Keratinocyte (primary cell): ENCODE data around the gene HIP1.

Experiments
- EZH2 ChIP-seq: IDR thresholded peaks from one replicate; pipeline ENCODE4 v1.6.1; 2012; ENCODE audit warnings: inconsistent platforms, mild to moderate bottlenecking, low read length, moderate library complexity
- TF ChIP-seq, protein P1 (sequence below), 3 experiments: IDR thresholded peaks in 1 of 3; conservative IDR thresholded peaks in 1 of 3; optimal IDR thresholded peaks in 1 of 3; 2 replicates in 2 of 3; 3 replicates in 1 of 3; pipeline versions ENCODE3 to v1.5.1; 2011; ENCODE audit warnings: low read length in 3 of 3, mild to moderate bottlenecking in 3 of 3, moderate library complexity in 2 of 3, control low read depth in 1 of 3, inconsistent platforms in 1 of 3; ENCODE audit not compliant: insufficient read depth in 2 of 3; ENCODE audit errors: extremely low read depth in 1 of 3

DNA sequence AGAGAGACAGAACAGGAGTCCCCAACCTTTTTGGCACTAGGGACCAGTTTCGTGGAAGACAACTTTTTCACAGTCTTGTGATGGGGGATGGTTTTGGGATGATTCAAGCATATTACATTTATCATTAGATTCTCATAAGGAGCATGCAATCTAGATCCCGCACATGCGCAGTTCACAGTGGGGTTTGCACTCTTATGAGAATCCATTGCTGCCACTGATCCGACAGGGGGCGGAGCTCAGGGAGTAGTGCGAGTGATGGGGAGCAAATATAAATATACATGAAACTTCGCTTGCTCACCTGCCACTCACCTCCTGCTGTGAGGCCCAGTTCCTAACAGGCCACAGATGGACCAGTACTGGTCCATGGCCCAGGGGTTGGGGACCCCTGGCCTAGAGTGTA lies 19.1 kb upstream of the HIP1 start:
- TF ChIP-seq, protein P1, sequence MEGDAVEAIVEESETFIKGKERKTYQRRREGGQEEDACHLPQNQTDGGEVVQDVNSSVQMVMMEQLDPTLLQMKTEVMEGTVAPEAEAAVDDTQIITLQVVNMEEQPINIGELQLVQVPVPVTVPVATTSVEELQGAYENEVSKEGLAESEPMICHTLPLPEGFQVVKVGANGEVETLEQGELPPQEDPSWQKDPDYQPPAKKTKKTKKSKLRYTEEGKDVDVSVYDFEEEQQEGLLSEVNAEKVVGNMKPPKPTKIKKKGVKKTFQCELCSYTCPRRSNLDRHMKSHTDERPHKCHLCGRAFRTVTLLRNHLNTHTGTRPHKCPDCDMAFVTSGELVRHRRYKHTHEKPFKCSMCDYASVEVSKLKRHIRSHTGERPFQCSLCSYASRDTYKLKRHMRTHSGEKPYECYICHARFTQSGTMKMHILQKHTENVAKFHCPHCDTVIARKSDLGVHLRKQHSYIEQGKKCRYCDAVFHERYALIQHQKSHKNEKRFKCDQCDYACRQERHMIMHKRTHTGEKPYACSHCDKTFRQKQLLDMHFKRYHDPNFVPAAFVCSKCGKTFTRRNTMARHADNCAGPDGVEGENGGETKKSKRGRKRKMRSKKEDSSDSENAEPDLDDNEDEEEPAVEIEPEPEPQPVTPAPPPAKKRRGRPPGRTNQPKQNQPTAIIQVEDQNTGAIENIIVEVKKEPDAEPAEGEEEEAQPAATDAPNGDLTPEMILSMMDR (optimal IDR thresholded peaks at IDR 0.05 in 1 of 3, IDR thresholded peaks at IDR 0.05 in 1 of 3, conservative IDR thresholded peaks at IDR 0.05 in 1 of 3; ENCODE audit: extremely low read depth in 1 of 3, insufficient read depth in 2 of 3, low read length in 3 of 3): no peak
- TF ChIP-seq EZH2: no peak
